ENCODE measurements around the gene PJVK. TPM values are rescaled to one million over a fixed set of nuclear protein-coding genes. Genes with fewer than 3 reads are reported as not detected.
"Not testable (repeated sequence)": the region's sequence is repeated elsewhere in the genome, so short reads cannot be mapped to it uniquely, and the experiment has no call there.

PJVK gene
- total RNA-seq, 1 donor from 2014 or later = not detected

DNA sequence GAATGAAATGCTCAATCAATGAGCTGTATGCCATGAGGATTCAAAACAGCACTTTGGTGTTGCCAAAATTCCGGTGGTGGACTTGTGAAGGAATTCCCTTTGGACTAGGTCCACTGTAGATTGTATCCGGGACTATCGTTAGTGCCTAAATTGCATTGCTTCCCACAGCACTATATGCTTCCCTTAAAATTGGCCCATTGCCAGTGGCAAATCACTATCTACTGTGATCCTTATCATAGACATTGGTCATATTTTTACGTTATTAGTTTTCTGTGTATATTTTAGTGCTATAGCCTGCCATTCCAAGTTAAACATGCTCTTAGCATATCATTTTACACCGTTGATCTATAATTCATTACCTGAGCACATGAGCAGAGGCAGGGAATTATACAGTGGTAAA is 1.7 kb downstream of the PJVK start:
- intact Hi-C loops (cut with DNase I) = loop anchor here (5.0 kb wide), 2 partner anchors 156 to 1241 kb away; partner anchors contain the start of gene HNRNPA3
- Histone ChIP-seq H3K9me3 (no peaks in the 10 kb centered on the region), H3K4me3 (no peak overlapping the region), H3K27ac (no peak overlapping the region), H3K36me3 (no peaks in the 10 kb centered on the region), H3K4me1 (peaks cover 7 to 20% of the 10 kb centered on the region in 2 donors), H3K27me3 (no peaks in the 10 kb centered on the region)
- TF ChIP-seq, protein P1, sequence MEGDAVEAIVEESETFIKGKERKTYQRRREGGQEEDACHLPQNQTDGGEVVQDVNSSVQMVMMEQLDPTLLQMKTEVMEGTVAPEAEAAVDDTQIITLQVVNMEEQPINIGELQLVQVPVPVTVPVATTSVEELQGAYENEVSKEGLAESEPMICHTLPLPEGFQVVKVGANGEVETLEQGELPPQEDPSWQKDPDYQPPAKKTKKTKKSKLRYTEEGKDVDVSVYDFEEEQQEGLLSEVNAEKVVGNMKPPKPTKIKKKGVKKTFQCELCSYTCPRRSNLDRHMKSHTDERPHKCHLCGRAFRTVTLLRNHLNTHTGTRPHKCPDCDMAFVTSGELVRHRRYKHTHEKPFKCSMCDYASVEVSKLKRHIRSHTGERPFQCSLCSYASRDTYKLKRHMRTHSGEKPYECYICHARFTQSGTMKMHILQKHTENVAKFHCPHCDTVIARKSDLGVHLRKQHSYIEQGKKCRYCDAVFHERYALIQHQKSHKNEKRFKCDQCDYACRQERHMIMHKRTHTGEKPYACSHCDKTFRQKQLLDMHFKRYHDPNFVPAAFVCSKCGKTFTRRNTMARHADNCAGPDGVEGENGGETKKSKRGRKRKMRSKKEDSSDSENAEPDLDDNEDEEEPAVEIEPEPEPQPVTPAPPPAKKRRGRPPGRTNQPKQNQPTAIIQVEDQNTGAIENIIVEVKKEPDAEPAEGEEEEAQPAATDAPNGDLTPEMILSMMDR (IDR thresholded peaks at IDR 0.05) = no peak
- no peak for DNase-seq (ENCODE audit: low spot score in 2 of 2)

GRCh38 chr2:178455947-178456346 is 4.8 kb downstream of the PJVK start:
- Histone ChIP-seq H3K36me3 (no peaks in the 10 kb centered on the region), H3K4me3 (no peak overlapping the region), H3K4me1 (peaks cover 0 to 4% of the 10 kb centered on the region in 2 donors), H3K27me3 (no peaks in the 10 kb centered on the region), H3K9me3 (no peaks in the 10 kb centered on the region), H3K27ac (no peak overlapping the region)
- DNase-seq (ENCODE audit: low spot score in 2 of 2) = no peak
- TF ChIP-seq, protein P1 (IDR thresholded peaks at IDR 0.05) = no peak
- intact Hi-C loops (cut with DNase I) = no loop called here

GRCh38 chr2:178457390-178457886 is 6.3 kb downstream of the PJVK start:
- Histone ChIP-seq H3K27ac (no peak overlapping the region), H3K36me3 (no peaks in the 10 kb centered on the region), H3K9me3 (no peaks in the 10 kb centered on the region), H3K4me3 (no peak overlapping the region), H3K27me3 (no peaks in the 10 kb centered on the region), H3K4me1 (no peaks in the 10 kb centered on the region)
- intact Hi-C loops (cut with DNase I) = no loop called here
- no peak for DNase-seq (ENCODE audit: low spot score in 2 of 2)
- TF ChIP-seq, protein P1 (IDR thresholded peaks at IDR 0.05) = no peak

DNA sequence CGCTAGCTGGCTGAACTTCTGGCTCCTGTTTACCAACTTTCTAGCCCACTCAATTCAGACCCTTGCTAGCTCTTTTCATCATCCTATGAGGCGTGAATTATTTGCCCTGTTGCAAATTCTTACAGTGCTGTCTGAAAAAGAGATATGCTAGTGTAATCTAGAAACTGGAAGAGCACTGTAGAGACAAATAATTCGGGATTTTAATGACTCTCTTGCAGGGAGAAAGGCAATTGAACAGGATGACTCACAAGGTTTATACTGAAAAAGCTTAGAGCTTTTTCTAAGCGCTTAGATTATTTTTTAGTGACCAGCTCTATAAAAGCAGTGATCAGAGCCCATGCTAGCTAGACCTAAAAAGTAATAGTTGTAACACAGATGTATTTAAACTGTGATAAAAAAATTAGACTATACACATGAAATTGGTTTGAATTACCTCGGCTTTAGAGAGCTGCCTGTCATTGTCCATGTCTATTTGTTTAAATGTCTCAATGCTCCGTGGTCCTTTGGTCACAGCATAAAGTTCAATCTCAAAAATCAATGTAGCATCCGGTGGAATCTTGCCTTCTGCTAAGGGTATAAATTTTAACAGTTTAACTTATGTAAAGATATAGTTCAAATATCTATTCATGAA is 18.2 kb downstream of the PJVK start:
- Histone ChIP-seq H3K27me3 (no peaks in the 10 kb centered on the region), H3K4me3 (no peak overlapping the region), H3K4me1 (no peaks in the 10 kb centered on the region), H3K27ac (no peak overlapping the region), H3K36me3 (peaks cover 0 to 27% of the 10 kb centered on the region in 2 donors), H3K9me3 (no peaks in the 10 kb centered on the region)
- intact Hi-C loops (cut with DNase I) = no loop called here
- no peak for DNase-seq (ENCODE audit: low spot score in 2 of 2)
- TF ChIP-seq, protein P1 (IDR thresholded peaks at IDR 0.05) = no peak

DNA sequence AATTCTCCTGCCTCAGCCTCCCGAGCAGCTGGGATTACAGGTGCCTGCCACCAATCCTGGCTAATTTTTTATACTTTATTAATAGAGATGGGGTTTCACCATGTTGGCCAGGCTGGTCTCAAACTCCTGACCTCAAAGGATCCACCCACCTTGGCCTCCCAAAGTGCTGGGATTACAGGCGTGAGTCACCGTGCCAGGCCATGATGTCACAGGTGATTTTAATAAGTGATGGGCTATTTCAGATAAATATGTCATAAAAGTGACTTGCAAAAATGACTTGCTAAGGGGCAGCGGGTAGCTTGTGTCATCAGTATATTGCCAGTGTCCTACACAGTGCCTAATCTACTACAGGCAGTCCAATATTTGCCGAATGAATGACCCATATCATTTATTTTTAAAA is 20.1 kb downstream of the PJVK start:
- H3K9me3 ChIP-seq; H3K4me1 ChIP-seq; H3K27me3 ChIP-seq; DNase-seq (ENCODE audit: low spot score in 2 of 2); H3K27ac ChIP-seq; H3K4me3 ChIP-seq: not testable (repeated sequence)
- H3K36me3 ChIP-seq = peaks cover 0 to 15% of the 10 kb centered on the region in 2 donors
- intact Hi-C loops (cut with DNase I) = loop anchor here (10.0 kb wide), 1 partner anchor 1197 kb away; no protein-coding TSS in a partner anchor

DNA sequence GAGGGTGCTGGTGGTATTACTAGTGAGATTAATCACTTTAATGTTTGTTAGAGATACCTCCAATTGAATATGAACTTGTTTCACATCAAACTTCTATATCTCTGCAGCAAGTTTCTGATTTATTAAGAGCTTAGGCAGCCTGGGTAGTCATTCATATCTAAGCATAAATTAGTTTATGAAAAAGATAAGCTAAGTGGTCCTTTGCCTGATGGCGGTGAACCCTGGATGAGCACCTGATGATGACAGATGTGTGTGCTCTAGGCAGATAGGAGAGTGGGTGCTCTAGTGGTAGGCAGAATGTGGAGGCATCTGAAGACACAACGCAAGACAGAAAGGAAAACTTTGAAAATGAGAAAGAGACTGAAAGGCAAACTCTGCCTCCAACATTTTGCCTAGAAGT is 22.2 kb downstream of the PJVK start:
- Histone ChIP-seq H3K4me1 (no peaks in the 10 kb centered on the region), H3K9me3 (no peaks in the 10 kb centered on the region), H3K36me3 (peaks cover 0 to 13% of the 10 kb centered on the region in 2 donors), H3K27me3 (no peaks in the 10 kb centered on the region), H3K4me3 (no peak overlapping the region), H3K27ac (no peak overlapping the region)
- intact Hi-C loops (cut with DNase I) = loop anchor here (10.0 kb wide), 1 partner anchor 1199 kb away; no protein-coding TSS in a partner anchor
- no peak for DNase-seq (ENCODE audit: low spot score in 2 of 2)
- TF ChIP-seq, protein P1 (IDR thresholded peaks at IDR 0.05) = no peak
